Measurements from ENCODE around the gene EFNA4.

The EFNA4 gene

DNA sequence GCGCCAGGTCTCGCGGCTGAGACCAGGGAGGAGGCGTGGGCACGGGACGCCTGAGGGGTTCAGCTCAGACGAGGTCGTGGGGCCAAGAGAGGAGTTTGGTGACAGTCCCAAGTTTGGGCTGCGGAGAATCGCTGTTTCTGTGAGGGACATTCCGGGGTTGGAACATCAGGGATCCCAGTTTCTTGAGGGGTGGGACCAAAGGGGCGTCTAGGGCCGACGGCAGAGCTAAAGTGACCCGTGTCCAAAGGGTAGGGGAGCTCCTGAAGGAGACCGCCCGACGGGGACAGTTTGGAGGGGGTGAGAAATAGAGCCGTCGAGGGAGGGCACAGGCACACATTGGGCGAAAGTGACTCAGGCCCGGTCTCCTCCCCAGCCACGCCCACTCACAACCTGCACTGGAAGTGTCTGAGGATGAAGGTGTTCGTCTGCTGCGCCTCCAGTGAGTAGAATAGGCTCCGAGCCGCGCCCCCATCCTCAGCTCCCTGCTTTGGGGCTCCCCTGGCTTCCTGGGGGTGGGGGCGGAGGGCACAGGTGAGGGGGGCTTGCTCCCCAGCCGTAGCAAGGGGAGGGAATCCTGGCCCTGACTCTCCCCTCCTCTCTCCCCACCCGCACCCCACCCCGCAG, 22.1 kb downstream of the EFNA4 start:
- TF ChIP-seq, protein P1, sequence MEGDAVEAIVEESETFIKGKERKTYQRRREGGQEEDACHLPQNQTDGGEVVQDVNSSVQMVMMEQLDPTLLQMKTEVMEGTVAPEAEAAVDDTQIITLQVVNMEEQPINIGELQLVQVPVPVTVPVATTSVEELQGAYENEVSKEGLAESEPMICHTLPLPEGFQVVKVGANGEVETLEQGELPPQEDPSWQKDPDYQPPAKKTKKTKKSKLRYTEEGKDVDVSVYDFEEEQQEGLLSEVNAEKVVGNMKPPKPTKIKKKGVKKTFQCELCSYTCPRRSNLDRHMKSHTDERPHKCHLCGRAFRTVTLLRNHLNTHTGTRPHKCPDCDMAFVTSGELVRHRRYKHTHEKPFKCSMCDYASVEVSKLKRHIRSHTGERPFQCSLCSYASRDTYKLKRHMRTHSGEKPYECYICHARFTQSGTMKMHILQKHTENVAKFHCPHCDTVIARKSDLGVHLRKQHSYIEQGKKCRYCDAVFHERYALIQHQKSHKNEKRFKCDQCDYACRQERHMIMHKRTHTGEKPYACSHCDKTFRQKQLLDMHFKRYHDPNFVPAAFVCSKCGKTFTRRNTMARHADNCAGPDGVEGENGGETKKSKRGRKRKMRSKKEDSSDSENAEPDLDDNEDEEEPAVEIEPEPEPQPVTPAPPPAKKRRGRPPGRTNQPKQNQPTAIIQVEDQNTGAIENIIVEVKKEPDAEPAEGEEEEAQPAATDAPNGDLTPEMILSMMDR (IDR thresholded peaks at IDR 0.05), result no peak

DNA sequence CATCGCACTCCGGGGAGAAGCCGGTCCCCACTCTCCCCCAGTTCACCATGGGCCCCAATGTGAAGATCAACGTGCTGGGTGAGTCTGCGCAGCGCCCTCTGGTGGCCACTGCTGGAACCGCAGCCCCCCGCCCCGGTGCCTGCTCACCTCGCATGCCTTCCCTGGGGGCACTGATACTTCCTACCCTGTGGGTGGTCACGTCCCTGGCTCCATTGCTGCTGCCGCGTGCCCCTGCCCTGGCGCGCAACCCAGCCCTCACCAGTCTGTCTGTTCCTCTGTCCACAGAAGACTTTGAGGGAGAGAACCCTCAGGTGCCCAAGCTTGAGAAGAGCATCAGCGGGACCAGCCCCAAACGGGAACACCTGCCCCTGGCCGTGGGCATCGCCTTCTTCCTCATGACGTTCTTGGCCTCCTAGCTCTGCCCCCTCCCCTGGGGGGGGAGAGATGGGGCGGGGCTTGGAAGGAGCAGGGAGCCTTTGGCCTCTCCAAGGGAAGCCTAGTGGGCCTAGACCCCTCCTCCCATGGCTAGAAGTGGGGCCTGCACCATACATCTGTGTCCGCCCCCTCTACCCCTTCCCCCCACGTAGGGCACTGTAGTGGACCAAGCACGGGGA, 22.7 kb downstream of the EFNA4 start:
- TF ChIP-seq, protein P1 (IDR thresholded peaks at IDR 0.05), result peak; percentile 100

DNA sequence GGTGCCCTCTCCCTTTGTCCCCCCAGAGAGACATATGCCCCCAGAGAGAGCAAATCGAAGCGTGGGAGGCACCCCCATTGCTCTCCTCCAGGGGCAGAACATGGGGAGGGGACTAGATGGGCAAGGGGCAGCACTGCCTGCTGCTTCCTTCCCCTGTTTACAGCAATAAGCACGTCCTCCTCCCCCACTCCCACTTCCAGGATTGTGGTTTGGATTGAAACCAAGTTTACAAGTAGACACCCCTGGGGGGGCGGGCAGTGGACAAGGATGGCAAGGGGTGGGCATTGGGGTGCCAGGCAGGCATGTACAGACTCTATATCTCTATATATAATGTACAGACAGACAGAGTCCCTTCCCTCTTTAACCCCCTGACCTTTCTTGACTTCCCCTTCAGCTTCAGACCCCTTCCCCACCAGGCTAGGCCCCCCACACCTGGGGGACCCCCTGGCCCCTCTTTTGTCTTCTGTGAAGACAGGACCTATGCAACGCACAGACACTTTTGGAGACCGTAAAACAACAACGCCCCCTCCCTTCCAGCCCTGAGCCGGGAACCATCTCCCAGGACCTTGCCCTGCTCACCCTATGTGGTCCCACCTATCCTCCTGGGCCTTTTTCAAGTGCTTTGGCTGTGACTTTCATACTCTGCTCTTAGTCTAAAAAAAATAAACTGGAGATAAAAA, 23.5 kb downstream of the EFNA4 start:
- TF ChIP-seq, protein P1 (IDR thresholded peaks at IDR 0.05), result no peak

DNA sequence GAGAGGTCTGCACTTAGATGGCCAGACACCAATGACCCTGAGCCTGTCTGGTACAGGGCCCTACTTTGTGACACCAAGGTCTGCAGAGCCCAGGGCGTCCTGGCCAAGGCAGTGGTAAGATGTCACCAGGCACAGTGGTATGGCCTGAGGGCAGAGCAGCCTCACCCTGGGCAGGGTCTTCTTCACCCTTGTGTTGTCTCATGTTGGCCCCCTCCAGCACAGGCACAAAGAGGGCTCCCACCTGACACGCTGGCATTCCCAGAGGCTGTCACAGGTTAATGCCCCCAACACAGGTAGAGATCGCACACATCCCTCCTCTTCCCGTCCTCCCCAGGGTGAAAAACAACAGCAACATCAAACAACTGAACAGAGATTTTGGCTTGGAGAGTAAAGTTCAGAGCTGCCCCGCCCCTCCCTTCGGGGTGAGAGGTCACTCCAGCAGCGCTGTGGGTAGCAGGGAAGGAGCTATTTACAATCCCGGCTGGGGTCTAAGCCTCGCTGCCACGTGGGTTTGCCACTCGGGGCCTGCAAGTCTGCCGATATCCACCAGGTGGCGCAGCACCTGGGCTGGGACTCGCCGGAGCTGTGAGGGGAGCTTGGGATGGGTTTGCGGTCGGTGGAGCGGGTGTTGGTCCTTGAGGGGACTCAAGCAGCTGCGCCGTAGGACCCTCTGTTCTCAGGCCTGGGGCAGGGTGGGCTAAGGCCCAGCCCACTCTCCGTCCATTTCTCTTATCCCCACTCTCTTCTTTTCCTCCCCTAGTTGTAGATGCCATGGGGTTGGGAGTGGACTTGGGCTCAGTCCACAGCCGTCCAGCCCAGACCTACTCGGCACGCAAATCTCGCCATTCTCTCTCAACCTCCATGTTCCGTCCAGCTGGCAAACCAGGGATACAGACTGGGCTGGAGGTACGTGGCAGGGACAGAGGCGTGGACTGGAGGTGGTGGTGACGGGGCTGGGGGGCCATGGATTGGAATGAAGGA, 27.8 kb downstream of the EFNA4 start:
- TF ChIP-seq, protein P1 (IDR thresholded peaks at IDR 0.05), result peak; percentile 99

DNA sequence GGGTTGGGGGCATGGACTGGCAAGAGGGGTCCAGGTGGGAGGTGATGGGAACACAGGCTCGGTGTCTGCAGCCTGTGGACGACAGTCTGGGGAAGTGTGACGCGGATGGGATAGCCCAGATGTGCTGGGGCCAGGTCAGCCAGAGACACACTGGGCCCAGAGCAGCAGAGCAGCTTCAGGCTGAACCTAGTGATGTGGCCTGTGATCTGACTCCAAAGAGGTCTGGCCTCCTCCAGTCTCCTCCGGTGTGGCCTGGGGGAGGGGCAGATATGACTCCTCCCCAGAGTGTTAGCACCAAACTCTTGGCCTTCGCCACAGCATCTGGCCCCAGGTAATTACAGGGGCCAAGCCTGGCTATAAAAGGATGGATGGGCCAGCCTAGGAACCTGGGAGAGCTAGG, 28.6 kb downstream of the EFNA4 start:
- TF ChIP-seq, protein P1 (IDR thresholded peaks at IDR 0.05), result no peak

DNA sequence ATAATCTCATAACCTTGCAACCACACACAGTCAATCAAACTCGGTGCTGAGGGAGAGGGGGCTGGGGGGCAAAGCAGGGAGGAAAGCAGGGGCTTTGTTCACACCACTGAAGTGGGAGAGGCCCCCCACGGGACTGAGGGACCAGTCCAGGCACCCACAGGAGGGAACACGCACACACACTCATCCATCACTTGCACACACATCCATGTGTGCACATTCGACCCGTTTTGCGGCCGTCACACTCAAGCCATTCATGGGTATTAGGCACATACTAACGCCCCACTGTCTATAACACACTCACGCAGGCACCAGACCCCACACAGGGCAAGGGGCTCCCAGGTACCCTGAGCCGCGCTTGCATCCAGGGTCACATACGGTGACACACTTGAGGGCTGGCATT, 29.1 kb downstream of the EFNA4 start:
- TF ChIP-seq, protein P1 (IDR thresholded peaks at IDR 0.05), result no peak

All from LNCAP (cell line).